ENCODE data around the gene ACVR1B. TPM values are rescaled to one million over a fixed set of nuclear protein-coding genes. Genes with fewer than 3 reads are reported as not detected.

Gene ACVR1B
- total RNA-seq, 1 experiment from 2014 or later = 14.1 TPM

DNA sequence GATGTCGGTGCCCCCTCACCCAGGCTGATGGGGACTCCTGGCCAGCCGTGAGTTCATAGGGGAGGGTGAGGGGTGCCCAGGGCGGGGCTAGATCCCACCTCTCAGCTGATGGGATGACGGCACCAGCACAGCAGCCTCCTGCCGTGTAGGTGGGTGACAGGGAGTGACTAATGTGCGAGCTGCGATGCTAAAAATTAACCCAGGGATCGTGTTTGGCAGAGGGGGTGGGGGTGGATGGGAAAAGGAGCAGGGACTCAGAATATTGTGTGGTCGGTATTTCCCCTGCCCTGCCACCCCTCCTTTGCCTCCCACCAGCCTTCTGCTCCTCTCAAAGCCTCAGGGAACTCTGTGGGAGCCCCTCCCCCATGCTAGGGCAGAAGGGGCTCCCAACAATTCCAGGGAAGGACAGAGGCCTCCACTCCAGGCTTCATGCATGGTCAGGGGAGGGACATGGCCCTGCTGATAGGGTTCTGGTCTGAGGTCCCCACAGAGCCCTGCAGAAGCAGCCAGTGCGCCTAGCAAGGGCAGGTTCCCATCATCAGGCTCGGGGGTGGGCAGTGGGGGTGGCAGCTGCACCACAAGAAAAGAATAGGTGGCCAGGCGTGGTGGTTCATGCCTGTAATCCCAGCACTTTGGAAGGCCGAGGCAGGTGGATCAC, 67.7 kb downstream of the ACVR1B start:
- H3K4me3 ChIP-seq (ENCODE audit: insufficient read depth, low read depth, low read length) = no peak overlapping the region
- no peak for DNase-seq
- H3K36me3 ChIP-seq (replicated peaks; ENCODE audit: control insufficient read depth, insufficient read depth, low read length) = no peaks in the 10 kb centered on the region
- H3K27me3 ChIP-seq (ENCODE audit: control insufficient read depth, insufficient read depth, low read length) = peaks cover 46% of the 10 kb centered on the region

DNA sequence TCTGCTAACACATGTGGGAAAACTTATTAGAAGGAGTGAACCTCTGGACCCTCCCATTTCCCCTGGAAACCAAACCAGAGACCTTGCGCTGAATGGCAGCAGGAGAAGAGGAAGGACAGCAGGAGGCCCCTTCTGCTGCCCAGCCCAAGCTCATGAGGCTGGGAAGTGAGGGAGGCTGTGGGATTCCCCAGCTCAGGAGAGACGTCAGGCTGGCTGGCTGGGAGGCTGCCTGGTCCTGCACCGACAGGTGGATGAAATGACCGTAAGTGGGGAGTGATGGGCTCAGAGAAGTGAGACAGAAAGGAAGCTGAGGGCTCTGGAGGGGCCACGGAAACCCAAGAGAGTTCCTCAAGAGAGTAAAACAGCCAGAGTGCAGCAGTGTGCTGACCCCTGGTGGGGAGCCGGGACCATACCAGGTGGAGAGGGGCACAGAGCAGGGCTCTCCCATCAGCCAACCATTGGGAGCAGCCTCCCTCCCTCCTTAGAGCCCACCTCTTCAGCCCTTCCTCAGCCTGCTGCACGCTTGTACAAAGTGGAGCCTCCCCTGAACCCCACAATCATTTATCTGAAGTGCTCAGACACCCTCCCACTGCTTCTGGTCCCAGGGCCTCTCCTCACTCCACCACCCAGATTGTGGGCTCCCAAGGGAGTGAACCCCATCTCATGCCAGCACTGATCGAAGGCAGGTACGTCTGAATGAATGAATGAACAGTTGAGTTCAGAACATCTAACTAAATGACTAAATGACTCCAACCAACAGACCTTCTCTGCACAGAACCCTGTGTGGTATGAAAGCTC, 69.2 kb downstream of the ACVR1B start:
- no peak overlapping the region for H3K4me3 ChIP-seq (ENCODE audit: insufficient read depth, low read depth, low read length)
- DNase-seq = peak; percentile 92
- H3K27me3 ChIP-seq (ENCODE audit: control insufficient read depth, insufficient read depth, low read length) = peaks cover 39% of the 10 kb centered on the region
- H3K36me3 ChIP-seq (replicated peaks; ENCODE audit: control insufficient read depth, insufficient read depth, low read length) = no peaks in the 10 kb centered on the region

DNA sequence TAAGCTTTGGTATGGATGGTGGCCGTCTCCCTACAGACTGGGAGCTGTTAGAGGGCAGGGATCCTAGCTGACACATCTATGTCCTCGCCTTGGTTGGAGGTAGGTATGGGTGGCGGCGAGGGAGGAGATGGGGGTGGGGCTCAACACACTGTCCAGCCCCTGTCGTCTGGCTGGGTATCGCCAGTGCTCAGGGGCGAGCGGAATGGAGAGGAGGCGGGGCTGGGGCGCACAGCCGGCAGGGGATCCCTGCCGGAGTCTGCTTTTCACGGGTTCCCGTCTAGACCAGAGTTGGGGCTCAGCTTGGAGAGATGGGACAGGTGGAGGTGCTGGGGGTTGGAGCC, 71.3 kb downstream of the ACVR1B start:
- DNase-seq = peak; percentile 85
- no peaks in the 10 kb centered on the region for H3K36me3 ChIP-seq (replicated peaks; ENCODE audit: control insufficient read depth, insufficient read depth, low read length)
- peak overlapping the region; percentile 53 for H3K4me3 ChIP-seq (ENCODE audit: insufficient read depth, low read depth, low read length)
- peaks cover 33% of the 10 kb centered on the region for H3K27me3 ChIP-seq (ENCODE audit: control insufficient read depth, insufficient read depth, low read length)

DNA sequence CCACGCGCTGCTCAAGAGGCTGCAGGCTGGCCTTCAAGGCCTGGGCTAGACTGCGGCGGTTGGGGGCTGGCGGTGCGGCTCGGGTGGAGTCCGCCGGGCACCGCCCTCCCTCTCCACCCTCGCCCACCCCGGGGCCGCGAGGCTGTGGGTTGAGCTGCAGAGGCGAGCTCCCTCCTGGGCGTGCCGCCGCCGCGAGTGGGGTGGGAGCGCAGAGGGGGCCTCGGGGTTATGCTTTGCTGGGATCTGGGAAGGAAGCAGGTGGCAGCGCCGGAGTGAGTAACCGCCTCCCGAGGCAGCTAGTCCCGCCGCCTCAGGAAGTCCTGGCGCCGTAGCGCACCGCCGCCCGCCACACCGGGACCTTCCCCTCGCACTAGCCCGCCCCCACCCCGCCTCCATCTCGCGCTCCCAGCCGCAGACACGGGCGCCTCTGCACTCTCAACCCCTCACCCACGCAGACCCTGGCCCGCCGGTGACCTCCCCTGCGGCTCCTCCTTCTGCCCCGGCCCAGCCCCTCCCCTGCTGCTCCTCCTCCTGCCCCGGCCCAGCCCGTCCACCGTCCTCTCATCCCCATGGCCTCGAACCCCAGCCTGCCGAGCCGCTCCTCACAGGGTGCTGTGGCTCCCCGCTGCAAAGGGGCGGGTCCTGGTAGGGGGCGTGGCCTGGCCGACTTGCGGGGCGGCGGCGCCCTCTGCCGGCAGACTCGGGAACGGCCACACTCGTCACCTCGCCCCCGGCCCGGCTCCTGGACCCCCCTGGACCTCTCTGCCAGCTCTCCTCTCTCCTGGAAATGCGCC, 71.9 kb downstream of the ACVR1B start:
- peaks cover 33% of the 10 kb centered on the region for H3K27me3 ChIP-seq (ENCODE audit: control insufficient read depth, insufficient read depth, low read length)
- peak; percentile 99 for DNase-seq
- peak overlapping the region; percentile 53 for H3K4me3 ChIP-seq (ENCODE audit: insufficient read depth, low read depth, low read length)
- no peaks in the 10 kb centered on the region for H3K36me3 ChIP-seq (replicated peaks; ENCODE audit: control insufficient read depth, insufficient read depth, low read length)

DNA sequence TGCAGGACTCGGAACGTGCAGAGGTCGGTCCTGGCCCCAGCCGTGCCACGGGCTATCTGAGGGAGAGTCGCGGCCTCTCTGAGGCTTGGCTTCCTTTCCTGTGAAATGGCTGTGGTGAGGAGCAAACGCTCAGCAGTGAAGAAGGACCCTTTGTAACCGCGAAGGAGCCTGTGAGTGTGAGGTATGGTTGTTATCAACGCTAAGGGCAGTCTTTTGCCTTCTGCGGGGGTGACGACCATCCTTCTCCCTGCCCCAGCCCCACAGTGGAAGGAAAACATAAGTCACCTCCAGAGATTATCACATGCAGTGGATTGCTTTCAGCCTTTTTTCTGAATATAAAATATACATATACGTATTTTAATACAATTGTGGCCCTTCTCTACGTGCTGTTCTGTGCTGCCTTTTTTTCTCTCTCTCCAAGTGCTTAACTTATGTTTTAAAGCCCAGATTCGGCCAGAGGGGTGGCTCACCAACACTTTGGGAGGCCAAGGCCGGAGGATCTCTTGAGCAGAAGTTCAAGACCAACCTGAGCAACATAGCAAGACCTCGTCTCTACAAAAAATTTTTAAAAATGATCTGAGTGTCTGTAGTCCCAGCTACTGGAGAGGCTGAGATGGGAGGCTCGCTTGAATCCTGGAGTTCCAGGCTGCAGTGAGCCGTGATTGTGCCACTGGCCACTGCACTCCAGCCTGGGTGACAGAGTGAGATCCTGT, 72.6 kb downstream of the ACVR1B start:
- Histone ChIP-seq H3K36me3 (replicated peaks; ENCODE audit: control insufficient read depth, insufficient read depth, low read length) (no peaks in the 10 kb centered on the region), H3K4me3 (ENCODE audit: insufficient read depth, low read depth, low read length) (peak overlapping the region; percentile 53), H3K27me3 (ENCODE audit: control insufficient read depth, insufficient read depth, low read length) (peaks cover 33% of the 10 kb centered on the region)
- DNase-seq = no peak

DNA sequence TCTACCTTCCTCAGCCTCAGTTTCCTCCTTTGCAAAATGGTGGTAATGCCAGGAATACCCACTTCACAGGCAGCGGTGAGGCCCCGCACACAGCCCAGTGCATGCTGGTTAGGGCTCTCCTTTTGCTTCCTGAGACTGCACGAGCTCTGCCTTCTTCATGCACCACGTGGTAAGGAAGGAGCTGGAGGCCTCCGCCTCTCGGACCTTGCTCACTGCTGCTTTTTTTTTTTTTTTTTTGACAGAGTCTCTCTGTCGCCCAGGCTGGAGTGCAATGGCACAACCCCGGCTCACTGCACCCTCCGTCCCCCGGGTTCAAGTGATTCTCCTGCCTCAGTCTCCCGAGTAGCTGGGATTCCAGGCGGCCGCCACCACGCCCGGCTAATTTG, 73.3 kb downstream of the ACVR1B start:
- Histone ChIP-seq H3K27me3 (ENCODE audit: control insufficient read depth, insufficient read depth, low read length) (peaks cover 33% of the 10 kb centered on the region), H3K4me3 (ENCODE audit: insufficient read depth, low read depth, low read length) (no peak overlapping the region)

DNA sequence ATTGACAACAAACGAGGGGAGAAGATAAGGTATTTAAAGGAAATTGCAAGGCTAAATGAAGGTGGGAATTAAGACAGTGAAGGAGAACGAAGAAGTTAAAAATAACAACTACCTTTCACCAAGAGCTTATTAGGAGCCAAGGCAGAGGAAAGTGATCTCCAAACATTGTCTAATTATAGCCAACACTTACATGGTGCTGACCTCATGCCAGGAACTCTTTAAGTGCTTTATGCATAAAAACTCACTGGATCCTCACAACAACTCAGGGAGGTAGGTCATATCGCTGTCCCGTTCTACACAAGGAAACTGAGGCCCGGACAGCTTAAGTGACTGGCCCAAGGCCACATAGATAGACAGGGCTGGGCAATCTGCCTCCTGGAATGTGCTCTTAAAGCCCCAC, 74.8 kb downstream of the ACVR1B start:
- no peak for DNase-seq
- Histone ChIP-seq H3K4me3 (ENCODE audit: insufficient read depth, low read depth, low read length) (no peak overlapping the region), H3K36me3 (replicated peaks; ENCODE audit: control insufficient read depth, insufficient read depth, low read length) (no peaks in the 10 kb centered on the region), H3K27me3 (ENCODE audit: control insufficient read depth, insufficient read depth, low read length) (peaks cover 29% of the 10 kb centered on the region)

More for the DNA sequence above, 73.3 kb downstream of the ACVR1B start:
- DNase-seq = no peak
- H3K36me3 ChIP-seq (replicated peaks; ENCODE audit: control insufficient read depth, insufficient read depth, low read length) = no peaks in the 10 kb centered on the region

DNA sequence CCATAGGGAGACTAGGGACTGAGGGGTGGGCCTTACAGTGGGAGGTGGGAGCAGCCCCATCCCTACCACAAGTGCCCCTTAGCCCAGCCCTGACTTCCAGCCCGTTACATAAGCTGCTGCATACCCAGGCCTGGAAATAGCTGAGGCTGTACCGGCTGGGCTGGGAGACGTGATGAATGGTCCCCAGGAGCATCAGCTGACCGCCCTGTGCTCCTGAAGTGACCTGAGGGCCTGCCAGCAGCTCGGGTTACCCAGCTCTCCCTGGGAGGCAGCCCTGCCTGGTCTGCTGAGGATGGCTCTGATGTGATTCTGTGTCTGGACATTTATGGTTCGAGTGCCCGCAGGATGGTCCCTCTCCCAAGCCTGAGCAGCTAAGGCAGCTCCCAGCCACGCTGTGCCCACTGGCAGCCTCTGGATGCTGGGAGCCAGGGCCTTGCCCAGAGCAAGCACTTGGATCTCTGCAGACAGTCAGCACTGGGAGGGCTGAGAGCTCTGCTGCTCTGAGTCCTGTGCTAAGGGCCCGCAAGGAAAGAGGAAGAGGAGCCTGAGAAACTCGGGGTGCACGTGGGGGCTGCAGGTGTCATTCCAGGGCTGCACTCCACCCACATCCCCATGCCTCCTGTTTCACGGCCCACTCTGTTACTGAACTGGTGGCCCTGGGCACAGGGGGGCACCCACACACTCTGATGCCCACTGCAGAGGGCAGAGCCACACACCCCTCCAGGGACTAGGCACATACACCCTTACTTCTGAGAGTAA, 75.8 kb downstream of the ACVR1B start:
- no peak for DNase-seq

DNA sequence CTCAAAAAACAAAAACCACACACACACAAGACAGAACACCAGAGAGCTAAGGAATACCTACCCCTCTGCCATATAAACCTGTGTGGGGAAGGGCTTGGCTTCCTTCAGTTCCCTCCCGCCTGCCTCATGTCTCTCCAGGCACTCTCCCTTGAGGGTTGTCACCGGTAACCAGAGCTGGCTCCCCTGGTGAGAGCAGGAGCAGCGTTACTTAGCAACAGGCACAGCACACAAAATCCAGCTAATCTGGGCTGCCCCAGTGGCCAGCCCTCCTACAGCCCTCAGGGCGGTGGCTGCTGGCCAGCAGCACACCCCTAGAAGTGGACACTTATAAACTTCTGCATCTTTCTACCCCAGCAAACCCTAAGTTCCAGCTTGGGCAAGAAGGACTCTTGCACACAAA, 78.2 kb downstream of the ACVR1B start:
- H3K4me3 ChIP-seq (ENCODE audit: insufficient read depth, low read depth, low read length) = no peak overlapping the region
- H3K36me3 ChIP-seq (replicated peaks; ENCODE audit: control insufficient read depth, insufficient read depth, low read length) = no peaks in the 10 kb centered on the region
- peaks cover 11% of the 10 kb centered on the region for H3K27me3 ChIP-seq (ENCODE audit: control insufficient read depth, insufficient read depth, low read length)
- peak; percentile 92 for DNase-seq

More for the DNA sequence above, 75.8 kb downstream of the ACVR1B start:
- Histone ChIP-seq H3K27me3 (ENCODE audit: control insufficient read depth, insufficient read depth, low read length) (peaks cover 22% of the 10 kb centered on the region), H3K4me3 (ENCODE audit: insufficient read depth, low read depth, low read length) (no peak overlapping the region), H3K36me3 (replicated peaks; ENCODE audit: control insufficient read depth, insufficient read depth, low read length) (no peaks in the 10 kb centered on the region)

DNA sequence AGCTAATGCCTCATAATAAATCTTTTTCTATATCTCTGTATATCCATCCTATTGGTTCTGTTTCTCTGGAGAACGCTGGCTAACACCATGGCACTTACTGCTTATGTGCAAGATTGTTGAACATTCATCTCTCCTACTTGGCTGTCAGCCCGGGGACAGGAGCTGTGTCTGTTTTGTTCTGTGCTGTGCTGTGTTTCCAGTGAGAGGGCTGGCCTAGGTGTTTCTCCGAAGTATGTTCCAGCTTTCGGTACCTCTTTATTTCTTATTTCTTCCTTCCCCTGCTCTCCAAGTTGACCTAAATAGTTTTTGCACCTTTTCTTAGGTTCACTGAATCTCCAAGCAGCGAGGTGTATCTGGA, 80.9 kb downstream of the ACVR1B start:
- no peak for DNase-seq

DNA sequence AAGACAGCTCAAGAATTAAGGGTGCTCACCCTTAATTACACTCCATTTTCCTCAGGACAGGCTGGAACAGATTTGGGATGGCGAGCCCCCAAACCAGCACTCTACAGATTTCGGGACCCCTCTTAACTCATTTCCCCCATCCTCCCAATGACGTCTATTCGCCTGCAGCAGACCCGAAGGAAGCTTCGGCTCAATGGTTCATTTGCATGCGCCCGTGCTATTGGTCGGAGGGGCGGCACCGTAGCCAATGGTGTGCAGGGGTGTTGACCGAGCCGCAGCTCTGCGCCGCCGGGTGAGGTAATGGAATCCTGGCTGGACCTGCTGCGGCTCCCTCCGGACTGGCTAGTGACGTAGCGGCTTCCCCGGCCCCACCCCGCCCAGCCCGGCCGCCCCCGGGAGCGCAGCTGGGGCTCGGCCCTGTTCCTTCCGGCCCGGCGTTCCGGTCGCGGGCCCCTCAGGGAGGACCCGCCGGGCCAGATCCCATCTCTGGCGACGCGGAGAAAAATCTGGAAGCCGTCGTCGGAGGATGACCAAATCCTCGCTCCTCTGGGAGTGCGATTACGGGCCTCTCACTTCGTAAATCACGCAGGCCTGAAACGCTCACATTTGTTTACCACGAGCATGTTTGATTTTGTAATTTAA, 81.4 kb downstream of the ACVR1B start:
- peak; percentile 98 for DNase-seq
- Histone ChIP-seq H3K4me3 (ENCODE audit: insufficient read depth, low read depth, low read length) (peak overlapping the region; percentile 42), H3K27me3 (ENCODE audit: control insufficient read depth, insufficient read depth, low read length) (peaks cover 35% of the 10 kb centered on the region), H3K36me3 (replicated peaks; ENCODE audit: control insufficient read depth, insufficient read depth, low read length) (no peaks in the 10 kb centered on the region)

More for the DNA sequence above, 80.9 kb downstream of the ACVR1B start:
- Histone ChIP-seq H3K4me3 (ENCODE audit: insufficient read depth, low read depth, low read length) (peak overlapping the region; percentile 24; the same call in 1 of the 2 replicates), H3K27me3 (ENCODE audit: control insufficient read depth, insufficient read depth, low read length) (peaks cover 30% of the 10 kb centered on the region), H3K36me3 (replicated peaks; ENCODE audit: control insufficient read depth, insufficient read depth, low read length) (no peaks in the 10 kb centered on the region)

DNA sequence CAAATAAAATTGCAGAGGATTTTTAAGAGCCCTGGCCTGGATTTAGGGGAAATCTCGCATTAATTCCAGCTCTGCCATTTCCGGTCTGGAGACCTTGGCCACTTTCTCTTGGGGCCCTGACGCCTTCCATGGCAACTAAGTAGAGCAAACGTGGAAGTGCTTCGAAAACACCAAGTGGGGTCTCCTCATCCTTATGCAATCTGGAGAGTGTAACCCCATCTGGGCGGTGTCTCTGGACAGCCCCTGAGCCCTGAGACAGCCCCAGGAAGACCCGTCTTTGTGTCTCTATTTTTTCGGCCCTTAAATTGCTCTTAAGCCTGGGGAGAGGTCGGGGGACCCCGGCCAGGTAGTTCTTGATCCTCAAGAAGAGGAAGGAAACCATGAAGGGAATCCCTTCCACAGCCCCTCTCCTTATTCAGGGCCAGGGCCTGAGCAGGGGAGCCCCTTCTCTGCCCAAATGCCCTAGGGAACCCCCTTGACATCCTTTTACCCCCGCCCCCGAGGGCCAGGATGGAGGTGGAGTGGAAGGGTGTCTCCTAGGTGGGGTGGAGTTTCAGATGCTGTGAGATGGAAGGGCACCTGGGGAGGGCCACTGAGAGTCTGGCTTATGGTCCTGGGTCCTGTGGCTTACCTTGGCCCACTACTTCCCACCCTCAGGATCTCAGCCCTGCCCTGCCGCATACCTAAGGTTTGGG, 82.1 kb downstream of the ACVR1B start:
- no peak for DNase-seq
- Histone ChIP-seq H3K4me3 (ENCODE audit: insufficient read depth, low read depth, low read length) (peak overlapping the region; percentile 42), H3K27me3 (ENCODE audit: control insufficient read depth, insufficient read depth, low read length) (peaks cover 35% of the 10 kb centered on the region), H3K36me3 (replicated peaks; ENCODE audit: control insufficient read depth, insufficient read depth, low read length) (no peaks in the 10 kb centered on the region)

DNA sequence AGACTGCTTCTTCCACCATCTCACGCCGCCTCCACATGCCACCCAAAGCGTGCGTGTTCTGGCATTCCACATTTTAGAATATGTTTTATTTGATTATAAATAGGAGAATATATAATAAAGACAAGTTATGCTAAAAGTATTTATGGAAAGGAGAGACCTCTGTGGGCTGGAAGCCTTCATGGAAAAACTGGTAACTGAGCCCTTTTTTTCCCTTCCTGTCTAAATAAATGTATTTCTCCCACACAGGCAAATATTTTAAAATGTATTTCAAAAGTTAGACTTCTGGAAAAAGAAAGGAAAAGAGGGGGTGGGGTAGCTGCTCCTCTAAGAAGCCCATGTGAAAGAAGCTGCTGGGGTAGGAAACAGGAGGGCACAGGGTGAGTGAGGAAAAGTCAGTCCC, 83.7 kb downstream of the ACVR1B start:
- Histone ChIP-seq H3K36me3 (replicated peaks; ENCODE audit: control insufficient read depth, insufficient read depth, low read length) (no peaks in the 10 kb centered on the region), H3K4me3 (ENCODE audit: insufficient read depth, low read depth, low read length) (no peak overlapping the region), H3K27me3 (ENCODE audit: control insufficient read depth, insufficient read depth, low read length) (peaks cover 36% of the 10 kb centered on the region)

More for the DNA sequence above, 83.7 kb downstream of the ACVR1B start:
- DNase-seq = no peak
